Natural killer cell (primary cell): Measurements from ENCODE around the gene KCNK4. TPM values are rescaled to one million over a fixed set of nuclear protein-coding genes. Genes with fewer than 3 reads are reported as not detected.

Source experiments
- ATAC-seq, 3 donors: fragments of 150-1000 bp in 2 of 3; fragments of 200-7000 bp in 1 of 3; cut with Tn5 transposase; 1 replicate in 1 of 3; 2 replicates in 2 of 3; pipeline ENCODE4 v1.10.0; 2021; ENCODE audit warnings: mild to moderate bottlenecking in 2 of 3, moderate library complexity in 2 of 3
- DNase-seq, 2 donors: peaks; one replicate each; pipeline versions ENCODE4 v3.0.0 to v3.0.0-alpha.2; 2013 to 2021; ENCODE audit warnings: mixed read lengths in 1 of 2
- H3K27ac ChIP-seq: one replicate; pipeline ENCODE4 v1.5.1; 2013; ENCODE audit warnings: mild to moderate bottlenecking, low read length
- H3K27me3 ChIP-seq: one replicate; pipeline ENCODE4 v1.6.1; 2013; ENCODE audit warnings: low read length; ENCODE audit not compliant: control insufficient read depth, insufficient read depth
- H3K36me3 ChIP-seq: one replicate; pipeline ENCODE4 v1.6.1; 2013; ENCODE audit warnings: low read length; ENCODE audit not compliant: control insufficient read depth, insufficient read depth
- H3K4me1 ChIP-seq: one replicate; pipeline ENCODE4 v1.6.1; 2013; ENCODE audit warnings: low read length; ENCODE audit not compliant: control insufficient read depth, insufficient read depth
- H3K4me3 ChIP-seq: one replicate; pipeline ENCODE4 v1.5.1; 2013; ENCODE audit warnings: low read length
- H3K9me3 ChIP-seq: one replicate; pipeline ENCODE4 v1.6.1; 2013; ENCODE audit warnings: low read length; ENCODE audit not compliant: control insufficient read depth, insufficient read depth
- H3K27ac Mint-ChIP-seq, 2 donors: one replicate each; pipeline ENCODE4 v1.8.0; 2022; ENCODE audit warnings: mild to moderate bottlenecking in 2 of 2, mixed read lengths in 2 of 2, moderate library complexity in 1 of 2
- H3K27me3 Mint-ChIP-seq, 2 donors: one replicate each; pipeline ENCODE4 v1.8.0; 2022; ENCODE audit warnings: low read depth in 2 of 2, mixed read lengths in 2 of 2
- H3K36me3 Mint-ChIP-seq: one replicate; pipeline ENCODE4 v1.8.0; 2022; ENCODE audit warnings: mixed read lengths
- H3K4me1 Mint-ChIP-seq, 2 donors: one replicate each; pipeline ENCODE4 v1.8.0; 2022; ENCODE audit warnings: mixed read lengths in 2 of 2
- H3K4me3 Mint-ChIP-seq: one replicate; pipeline ENCODE4 v1.8.0; 2022; ENCODE audit warnings: mild to moderate bottlenecking, moderate library complexity, mixed read lengths
- H3K9me3 Mint-ChIP-seq, 2 donors: one replicate each; pipeline ENCODE4 v1.8.0; 2022; ENCODE audit warnings: mixed read lengths in 2 of 2
- CTCF ChIP-seq: fragments of 200-600 bp; IDR thresholded peaks from one replicate; pipeline ENCODE4 v1.8.0; 2022; ENCODE audit warnings: antibody characterized with exemption
- WGBS: methylation state at CpG from one replicate; pipeline ENCODE4 v1.1.7; 2013; ENCODE audit warnings: missing lambda C conversion rate; ENCODE audit not compliant: insufficient coverage; 5-methylcytosine and 5-hydroxymethylcytosine counted together
- intact Hi-C: fragments of 100-400 bp; cut with micrococcal nuclease; formaldehyde crosslinking; loops from one replicate; pipeline ENCODE4 v1.14.2; 2022
- total RNA-seq, 4 donors: library from RNA; stranded (reverse); fragments of 120-200 nt in 1 of 4; gene quantifications; one replicate each; pipeline versions ENCODE4 v1.2.3 to v1.2.4, GENCODE V29; 2013 to 2022

Gene KCNK4
- total RNA-seq, 3 donors from 2014 or later (not counting 1 experiment from before 2014, with no cell fraction given) = 0.30 to 0.86 TPM; not detected in 1

DNA sequence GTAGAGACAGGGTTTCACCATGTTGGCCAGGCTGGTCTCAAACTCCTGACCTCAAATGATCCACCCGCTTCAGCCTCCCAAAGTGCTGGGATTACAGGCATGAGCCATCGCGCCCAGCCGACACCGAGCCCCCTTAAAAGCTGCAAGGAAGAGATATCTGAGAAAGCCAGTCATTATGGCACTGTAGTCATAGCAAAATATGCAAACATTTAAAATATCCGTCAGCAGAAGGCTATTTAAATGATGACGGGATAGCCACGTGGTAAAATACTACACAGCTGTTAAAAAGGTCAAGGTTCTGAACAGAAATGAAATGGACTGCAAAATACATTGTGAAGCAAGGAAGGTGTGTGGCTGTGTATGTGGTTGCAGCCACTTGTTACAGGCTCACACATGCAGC, 42.5 kb downstream of the KCNK4 start:
- DNase-seq (no peak), ATAC-seq (no peak)
- 93% methylated on average over 8 of the region's 8 CpGs for WGBS
- no peak overlapping the region for H3K4me3 ChIP-seq
- no peaks in the 10 kb centered on the region for H3K27me3 Mint-ChIP-seq
- H3K9me3 Mint-ChIP-seq = no peaks in the 10 kb centered on the region
- no peak for TF ChIP-seq CTCF
- H3K27ac Mint-ChIP-seq = no peak overlapping the region
- H3K36me3 Mint-ChIP-seq = no peaks in the 10 kb centered on the region
- H3K27me3 ChIP-seq = no peaks in the 10 kb centered on the region
- H3K27ac ChIP-seq = no peak overlapping the region
- H3K4me3 Mint-ChIP-seq = no peak overlapping the region
- intact Hi-C loops = no loop called here
- H3K4me1 Mint-ChIP-seq = peaks cover 18 to 34% of the 10 kb centered on the region in 2 donors
- peaks cover 40% of the 10 kb centered on the region for H3K4me1 ChIP-seq
- no peaks in the 10 kb centered on the region for H3K9me3 ChIP-seq
- peaks cover 10% of the 10 kb centered on the region for H3K36me3 ChIP-seq

GRCh38 chr11:64334764-64335735, 43.9 kb downstream of the KCNK4 start:
- Histone ChIP-seq H3K27me3 (no peaks in the 10 kb centered on the region), H3K27ac (no peak overlapping the region), H3K36me3 (peaks cover 10% of the 10 kb centered on the region), H3K4me1 (peaks cover 53% of the 10 kb centered on the region), H3K9me3 (no peaks in the 10 kb centered on the region), H3K4me3 (no peak overlapping the region)
- WGBS = 55% methylated on average over 7 of the region's 13 CpGs
- no peak for ATAC-seq
- no peak for TF ChIP-seq CTCF
- Mint-ChIP-seq H3K9me3 (no peaks in the 10 kb centered on the region), H3K27me3 (no peaks in the 10 kb centered on the region), H3K4me1 (peaks cover 30 to 45% of the 10 kb centered on the region in 2 donors), H3K27ac (peak overlapping the region in 1 of 2 donors; percentile 64), H3K4me3 (no peak overlapping the region), H3K36me3 (no peaks in the 10 kb centered on the region)
- intact Hi-C loops = no loop called here
- no peak for DNase-seq

GRCh38 chr11:64337538-64338249, 46.6 kb downstream of the KCNK4 start:
- intact Hi-C loops = no loop called here
- Histone ChIP-seq H3K9me3 (no peaks in the 10 kb centered on the region), H3K4me1 (peaks cover 51% of the 10 kb centered on the region), H3K36me3 (peaks cover 22% of the 10 kb centered on the region), H3K27ac (no peak overlapping the region), H3K4me3 (no peak overlapping the region), H3K27me3 (no peaks in the 10 kb centered on the region)
- TF ChIP-seq CTCF = no peak
- no peaks in the 10 kb centered on the region for H3K36me3 Mint-ChIP-seq
- no peak for ATAC-seq
- no peaks in the 10 kb centered on the region for H3K9me3 Mint-ChIP-seq
- DNase-seq = no peak
- peak overlapping the region; percentile 25 for H3K4me3 Mint-ChIP-seq
- 96% methylated on average over 6 of the region's 8 CpGs for WGBS
- H3K4me1 Mint-ChIP-seq = peaks cover 24 to 50% of the 10 kb centered on the region in 2 donors
- peak overlapping the region; percentile 96 to 98 for H3K27ac Mint-ChIP-seq
- no peaks in the 10 kb centered on the region for H3K27me3 Mint-ChIP-seq
